Breast epithelium (tissue), 4 donors: ENCODE results near the gene ZNF547. TPM values are rescaled to one million over a fixed set of nuclear protein-coding genes. Genes with fewer than 3 reads are reported as not detected.

Experiments used
- DNase-seq, 2 donors: peaks; one replicate each; pipeline ENCODE4 v3.0.0-alpha.2; 2019; ENCODE audit warnings: low spot score in 2 of 2
- H3K27ac ChIP-seq, 2 donors: fragments of 200-600 bp; sonication (generic) in 1 of 2; one replicate each; pipeline ENCODE4 v1.5.1; 2016 to 2019; ENCODE audit warnings: mild to moderate bottlenecking in 1 of 2
- H3K27me3 ChIP-seq, 2 donors: fragments of 200-600 bp; sonication (generic) in 1 of 2; one replicate each; pipeline versions ENCODE4 v1.5.1 to v1.6.0; 2017 to 2019; ENCODE audit warnings: control low read depth in 1 of 2, mild to moderate bottlenecking in 1 of 2
- H3K36me3 ChIP-seq: fragments of 200-600 bp; one replicate; pipeline ENCODE4 v1.5.1; 2019
- H3K4me1 ChIP-seq, 2 donors: fragments of 200-600 bp; sonication (generic); one replicate each; pipeline ENCODE4 v1.5.1; 2016 to 2019; ENCODE audit warnings: control low read depth in 1 of 2
- H3K4me3 ChIP-seq, 3 donors: fragments of 200-600 bp; sonication (generic); 1 replicate in 2 of 3; 2 replicates in 1 of 3; pipeline ENCODE4 v1.5.1; 2016 to 2019; ENCODE audit warnings: mild to moderate bottlenecking in 3 of 3, moderate library complexity in 2 of 3
- H3K9me3 ChIP-seq, 2 donors: fragments of 200-600 bp; sonication (generic) in 1 of 2; one replicate each; pipeline ENCODE4 v1.5.1; 2016 to 2019; ENCODE audit warnings: control low read depth in 1 of 2
- CTCF ChIP-seq, 3 donors: fragments of 450-650 bp; IDR thresholded peaks; one replicate each; pipeline ENCODE4 v1.5.1; 2016 to 2017; ENCODE audit warnings: antibody characterized with exemption in 3 of 3, mild to moderate bottlenecking in 3 of 3, moderate library complexity in 3 of 3
- POLR2A ChIP-seq: fragments of 450-650 bp; IDR thresholded peaks from one replicate; pipeline ENCODE4 v1.6.1; 2016; ENCODE audit warnings: antibody characterized with exemption, mild to moderate bottlenecking, moderate library complexity
- POLR2AphosphoS5 ChIP-seq, 3 donors: sonication (generic); formaldehyde crosslinking; IDR thresholded peaks; one replicate each; pipeline ENCODE4 v1.6.1; 2017; ENCODE audit warnings: antibody characterized with exemption in 3 of 3
- intact Hi-C: fragments of 100-400 bp; cut with DNase I; formaldehyde crosslinking; loops from one replicate; pipeline ENCODE4 v1.15.1; 2023; ENCODE audit warnings: low total_unique reads
- total RNA-seq, 3 donors: library from RNA; depleted of rRNA; stranded (reverse); fragments of >200 nt; gene quantifications; one replicate each; pipeline ENCODE4 v1.1.0, GENCODE V29; 2016

Gene ZNF547
- total RNA-seq, 3 donors from 2014 or later, result 1.6 to 3.8 (median 2.4) TPM

- H3K9me3 ChIP-seq, result peaks cover 46 to 69% of the 10 kb centered on the region in 2 donors
- H3K4me3 ChIP-seq, result no peak overlapping the region
- peaks cover 37% of the 10 kb centered on the region for H3K36me3 ChIP-seq
- H3K27me3 ChIP-seq, result no peaks in the 10 kb centered on the region
- TF ChIP-seq CTCF (IDR thresholded peaks at IDR 0.05) (no peak), POLR2AphosphoS5 (IDR thresholded peaks at IDR 0.05) (no peak), POLR2A (no peak)
- no peaks in the 10 kb centered on the region for H3K4me1 ChIP-seq
- no peak for DNase-seq
- no peak overlapping the region for H3K27ac ChIP-seq
- intact Hi-C loops, result no loop called here
Measured at GRCh38 chr19:57327993-57328392, 35.4 kb upstream of the ZNF547 start.

- H3K9me3 ChIP-seq, result peaks cover 7 to 20% of the 10 kb centered on the region in 2 donors
- intact Hi-C loops, result no loop called here
- H3K4me1 ChIP-seq, result no peaks in the 10 kb centered on the region
- DNase-seq, result peak in 1 of 2 donors; percentile 44
- H3K36me3 ChIP-seq, result peaks cover under 1% of the 10 kb centered on the region
- TF ChIP-seq POLR2AphosphoS5 (IDR thresholded peaks at IDR 0.05) (no peak), POLR2A (no peak), CTCF (IDR thresholded peaks at IDR 0.05) (no peak)
- peak overlapping the region in 1 of 2 donors; percentile 40 for H3K27ac ChIP-seq
- H3K4me3 ChIP-seq, result no peak overlapping the region
- H3K27me3 ChIP-seq, result no peaks in the 10 kb centered on the region
Measured at GRCh38 chr19:57334191-57334590, 29.2 kb upstream of the ZNF547 start.

DNA sequence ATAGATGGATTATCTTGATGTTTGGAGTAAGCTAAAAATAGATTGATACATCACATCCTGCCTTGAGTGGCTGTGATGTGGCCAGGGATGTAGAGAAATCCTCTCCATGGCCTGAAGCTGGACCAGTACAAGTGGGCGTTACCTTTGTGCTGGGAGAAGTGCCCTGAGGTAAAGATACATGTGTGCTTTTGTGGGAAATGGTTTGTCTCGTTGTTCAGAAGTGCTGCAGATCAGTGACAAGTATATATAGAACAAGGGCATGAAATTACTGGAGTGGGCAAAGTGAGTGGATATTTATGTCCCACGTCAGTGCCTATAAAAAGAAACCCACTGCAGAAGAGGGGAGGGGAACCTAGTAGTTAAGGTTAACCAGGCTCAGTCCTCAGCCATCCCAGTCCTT is 24.5 kb upstream of the ZNF547 start:
- Histone ChIP-seq H3K9me3 (peaks cover 0 to 5% of the 10 kb centered on the region in 2 donors), H3K36me3 (no peaks in the 10 kb centered on the region), H3K27me3 (no peaks in the 10 kb centered on the region), H3K4me3 (no peak overlapping the region), H3K27ac (no peak overlapping the region), H3K4me1 (no peaks in the 10 kb centered on the region)
- no peak for DNase-seq
- TF ChIP-seq POLR2A (no peak), CTCF (IDR thresholded peaks at IDR 0.05) (no peak)
- intact Hi-C loops, result no loop called here

- Histone ChIP-seq H3K27me3 (no peaks in the 10 kb centered on the region), H3K36me3 (no peaks in the 10 kb centered on the region), H3K4me3 (no peak overlapping the region), H3K27ac (no peak overlapping the region), H3K4me1 (no peaks in the 10 kb centered on the region), H3K9me3 (no peaks in the 10 kb centered on the region)
- intact Hi-C loops, result no loop called here
- TF ChIP-seq CTCF (IDR thresholded peaks at IDR 0.05), result no peak
- DNase-seq, result no peak
Measured at GRCh38 chr19:57342582-57342981, 20.8 kb upstream of the ZNF547 start.

- H3K27ac ChIP-seq, result no peak overlapping the region
- H3K4me1 ChIP-seq, result peaks cover 0 to 7% of the 10 kb centered on the region in 2 donors
- DNase-seq, result no peak
- H3K27me3 ChIP-seq, result no peaks in the 10 kb centered on the region
- intact Hi-C loops, result no loop called here
- TF ChIP-seq POLR2AphosphoS5 (IDR thresholded peaks at IDR 0.05) (no peak), CTCF (IDR thresholded peaks at IDR 0.05) (no peak), POLR2A (no peak)
- no peak overlapping the region for H3K4me3 ChIP-seq
- no peaks in the 10 kb centered on the region for H3K36me3 ChIP-seq
- peaks cover 3 to 5% of the 10 kb centered on the region in 2 donors for H3K9me3 ChIP-seq
Measured at GRCh38 chr19:57348136-57348535, 15.2 kb upstream of the ZNF547 start.
